NCI-H1105 (cell line): ENCODE data around the gene RPL39L.
"Not testable (repeated sequence)": the region's sequence is repeated elsewhere in the genome, so short reads cannot be mapped to it uniquely, and the experiment has no call there.

Experiments
- DNase-seq: peaks from one replicate; lab custom pipeline; 2025; lab: John Stamatoyannopoulos, UW

Gene RPL39L

DNA sequence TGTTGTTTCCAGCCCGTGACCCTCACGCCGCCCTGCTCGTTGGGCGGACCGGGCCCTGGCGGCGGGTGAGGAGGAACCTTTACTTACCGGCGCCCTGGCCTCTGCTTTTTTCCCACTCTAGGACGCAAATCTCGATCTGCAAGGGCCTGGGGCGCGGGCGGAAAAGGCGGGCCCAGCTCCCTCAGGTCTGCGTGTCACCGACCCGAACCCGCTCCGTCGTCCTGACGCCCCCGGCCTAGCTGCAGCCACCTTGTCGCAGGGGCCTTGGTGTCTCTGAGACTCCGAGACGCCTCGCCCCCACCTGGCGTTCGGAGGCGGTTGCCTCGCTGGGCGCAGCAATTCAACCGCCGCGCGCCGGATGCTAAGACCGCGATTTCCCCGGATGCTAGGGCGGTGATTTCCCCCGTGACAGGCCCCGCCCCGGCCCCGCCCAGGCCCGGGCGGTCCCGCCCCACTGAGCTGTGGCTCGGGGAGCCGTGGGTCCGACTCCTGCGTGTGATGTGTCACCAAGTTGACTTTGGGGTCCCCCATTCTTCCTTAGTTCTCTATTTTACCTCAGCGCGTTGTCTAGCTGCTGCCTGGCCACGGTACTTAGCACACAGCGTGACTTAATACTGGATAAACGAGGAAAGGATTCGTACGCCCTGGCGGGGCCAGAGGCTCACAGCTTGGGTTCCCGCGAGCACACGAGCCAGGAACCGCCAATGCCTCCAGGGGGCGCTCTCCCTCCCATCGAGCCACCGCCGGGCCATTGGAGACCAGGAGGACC lies at the start of gene RPL39L:
Gene RPL39L, minus strand, starts transcription at position 371 of the 769 bp plus-strand sequence. CDS start 18,196 bp downstream, outside the sequence.
- no peak for DNase-seq

DNA sequence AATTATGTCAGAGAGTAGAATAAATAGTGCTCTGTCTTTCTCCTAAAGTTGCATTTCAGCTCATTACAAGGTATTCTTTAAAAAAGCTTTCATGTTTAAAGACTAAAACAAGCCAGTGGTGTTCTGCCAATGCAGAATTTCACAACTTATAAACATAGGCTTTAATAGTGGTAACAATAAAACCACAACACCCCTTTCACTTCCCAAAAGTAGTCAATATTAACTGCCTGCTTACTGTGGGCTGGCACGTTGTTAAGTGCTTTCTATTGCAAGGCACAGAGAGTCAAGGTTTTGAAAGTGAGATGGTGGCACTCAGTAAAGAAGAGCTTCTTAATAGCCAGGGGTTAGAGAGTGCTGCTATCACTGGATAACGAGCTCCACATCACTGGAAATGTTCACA lies 49.6 kb upstream of the RPL39L start:
- DNase-seq = no peak

DNA sequence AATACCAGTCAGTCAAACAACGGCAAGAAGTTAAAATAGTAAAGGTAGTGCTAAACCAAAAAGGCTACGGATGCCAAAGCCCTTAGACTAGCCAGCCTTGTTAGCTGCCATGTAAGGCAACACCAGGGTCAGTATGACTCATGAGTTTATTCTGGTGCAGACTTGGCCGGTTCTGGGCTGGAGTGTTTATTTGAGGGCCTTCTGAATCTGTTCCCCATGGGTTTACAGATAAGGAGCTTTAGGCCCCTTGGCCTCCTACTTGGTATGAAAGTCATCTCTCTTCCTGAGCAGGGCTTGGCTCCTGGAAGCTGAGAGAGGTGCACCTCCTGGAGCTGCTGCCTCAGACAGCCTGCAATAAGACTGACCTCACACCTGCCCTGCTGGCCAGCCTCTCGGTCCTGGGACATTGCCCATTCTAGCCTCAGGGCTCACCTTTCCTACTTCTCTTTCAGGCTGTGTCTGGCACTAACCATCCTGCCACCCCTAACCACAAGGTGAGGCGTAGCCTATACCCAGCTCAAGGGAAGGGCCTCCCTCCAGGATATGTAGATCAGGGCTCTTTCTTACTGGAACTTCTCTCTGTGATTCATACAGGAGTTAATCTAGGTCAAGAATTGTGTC lies 47.6 kb upstream of the RPL39L start:
- no peak for DNase-seq

DNA sequence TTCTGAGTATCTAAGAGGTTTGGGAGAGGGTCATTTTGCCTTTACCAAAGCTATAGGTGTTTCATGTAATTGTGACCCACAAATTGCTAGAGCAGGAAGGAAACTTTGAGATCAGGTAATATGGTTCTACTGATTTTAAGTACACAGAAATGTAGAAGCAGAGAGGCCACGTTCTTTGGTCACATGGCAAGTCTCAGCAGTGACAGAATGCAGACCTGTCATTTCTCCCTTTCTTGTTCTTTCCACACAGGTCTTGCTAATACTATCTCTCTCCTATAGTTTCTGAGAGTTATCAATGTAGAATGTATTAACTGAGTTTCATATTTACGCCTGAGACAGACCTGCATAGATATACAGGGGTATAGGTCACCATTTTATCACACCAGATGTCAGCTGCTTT lies 47.1 kb upstream of the RPL39L start:
- no peak for DNase-seq

DNA sequence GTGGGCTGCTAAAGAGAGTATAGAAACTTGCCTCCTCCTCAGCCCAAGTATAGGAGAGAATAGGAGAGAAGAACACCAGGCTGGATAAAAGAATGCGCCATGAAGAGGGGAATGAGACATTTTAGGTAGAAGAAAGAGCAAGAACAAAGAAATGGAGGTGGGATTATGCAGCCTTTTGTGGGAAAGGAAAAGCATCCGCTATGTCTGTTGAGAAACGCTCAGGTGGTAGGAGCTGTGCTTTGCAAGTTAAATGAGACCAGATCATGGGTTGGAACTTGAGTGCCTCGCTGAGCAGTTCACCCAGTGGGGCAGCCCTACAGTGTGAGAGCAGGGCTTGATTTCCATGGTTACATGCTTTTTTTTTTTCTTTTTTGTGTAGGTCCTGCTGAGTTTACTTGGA lies 46.5 kb upstream of the RPL39L start:
- DNase-seq = no peak

DNA sequence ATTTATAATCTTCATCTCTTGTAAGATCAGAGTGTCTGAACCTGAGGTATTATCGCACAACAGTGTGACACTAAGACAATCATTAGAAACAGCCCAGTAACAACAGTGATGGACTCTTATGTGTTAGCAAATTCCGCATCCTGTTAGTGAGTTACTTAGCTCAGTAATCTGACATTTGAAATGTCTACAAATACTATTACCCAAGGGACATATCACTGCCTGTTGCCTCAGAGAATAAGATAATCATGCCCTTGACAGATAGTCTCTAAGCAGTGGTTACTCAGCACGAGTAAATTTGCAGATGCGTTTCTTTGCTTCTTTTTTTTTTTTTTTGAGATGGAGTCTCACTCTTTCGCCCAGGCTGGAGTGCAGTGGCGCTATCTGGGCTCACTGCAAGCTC lies 44.6 kb upstream of the RPL39L start:
- no peak for DNase-seq

GRCh38 chr3:187183210-187183862 lies 44.0 kb upstream of the RPL39L start:
- peak; percentile 34 for DNase-seq

- DNase-seq = no peak
Measured at GRCh38 chr3:187181454-187182170, 42.3 kb upstream of the RPL39L start.

DNA sequence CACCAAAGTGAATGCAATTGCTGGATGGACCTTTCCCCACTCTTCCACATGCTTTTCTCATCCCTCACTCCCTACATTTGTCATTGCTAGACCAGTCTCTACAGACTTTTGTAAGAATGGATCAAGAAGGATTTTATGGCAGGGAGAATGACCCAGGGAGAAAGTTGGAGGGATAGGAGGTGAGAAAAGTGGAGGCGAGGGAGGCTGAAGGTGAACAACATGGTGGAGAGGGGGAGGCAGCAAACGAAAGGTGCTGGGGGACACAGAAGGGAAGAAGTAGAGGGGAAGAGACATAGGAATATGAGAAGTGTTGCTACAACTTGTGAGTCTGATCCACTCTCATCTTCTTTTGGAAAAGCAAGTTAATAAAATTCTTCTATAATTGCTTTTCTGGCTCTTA lies 33.6 kb upstream of the RPL39L start:
- DNase-seq = no peak

DNA sequence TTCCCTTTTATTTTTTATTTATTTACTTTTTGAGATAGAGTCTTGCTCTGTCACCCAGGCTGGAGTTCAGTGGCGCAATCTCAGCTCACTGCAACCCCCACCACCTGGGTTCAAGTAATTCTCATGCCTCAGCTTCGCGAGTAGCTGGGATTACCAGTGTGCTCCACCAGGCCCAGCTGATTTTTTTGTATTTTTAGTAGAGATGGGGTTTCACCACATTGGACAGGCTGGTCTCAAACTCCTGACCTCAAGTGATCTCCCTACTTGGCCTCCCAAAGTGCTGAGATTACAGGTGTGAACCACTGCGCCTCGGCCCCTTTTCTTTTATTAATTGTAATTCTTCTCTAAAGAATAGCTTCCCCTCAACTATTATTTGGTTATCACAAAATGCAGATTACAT lies 31.6 kb upstream of the RPL39L start:
- not testable (repeated sequence) for DNase-seq

DNA sequence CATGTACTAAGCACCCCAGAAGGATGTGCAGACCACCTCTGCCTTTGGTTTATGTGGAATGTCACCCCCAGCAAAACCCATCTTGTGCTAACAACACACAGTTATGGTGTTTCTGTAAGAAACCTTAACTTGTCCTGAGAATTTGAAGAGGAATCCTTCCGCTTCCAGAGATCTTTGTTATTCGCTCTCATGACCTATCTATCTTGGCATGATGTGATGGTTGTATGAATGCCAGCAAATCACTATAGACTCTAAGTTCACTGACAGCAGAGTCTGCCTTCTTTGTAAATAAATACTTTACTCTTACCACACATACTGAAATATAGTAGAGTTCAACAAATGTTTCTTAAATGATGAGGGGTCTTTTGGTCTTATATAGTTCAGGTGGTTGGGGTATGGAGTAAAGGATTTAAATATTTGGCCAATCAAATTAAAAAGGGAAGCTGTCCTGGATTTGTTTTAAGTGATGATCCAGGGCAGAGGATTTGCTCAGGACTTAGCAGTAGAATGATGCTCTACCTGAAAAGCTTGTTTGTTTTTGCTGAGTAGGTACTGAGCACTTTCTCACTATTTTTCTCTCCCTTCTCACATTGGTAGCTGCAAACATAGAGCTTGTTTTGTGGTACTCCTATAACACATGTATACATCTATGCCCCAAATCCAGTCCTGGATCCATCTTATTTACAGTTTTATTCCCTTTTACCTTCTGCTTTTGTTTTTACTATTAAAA lies 30.1 kb upstream of the RPL39L start:
- no peak for DNase-seq

DNA sequence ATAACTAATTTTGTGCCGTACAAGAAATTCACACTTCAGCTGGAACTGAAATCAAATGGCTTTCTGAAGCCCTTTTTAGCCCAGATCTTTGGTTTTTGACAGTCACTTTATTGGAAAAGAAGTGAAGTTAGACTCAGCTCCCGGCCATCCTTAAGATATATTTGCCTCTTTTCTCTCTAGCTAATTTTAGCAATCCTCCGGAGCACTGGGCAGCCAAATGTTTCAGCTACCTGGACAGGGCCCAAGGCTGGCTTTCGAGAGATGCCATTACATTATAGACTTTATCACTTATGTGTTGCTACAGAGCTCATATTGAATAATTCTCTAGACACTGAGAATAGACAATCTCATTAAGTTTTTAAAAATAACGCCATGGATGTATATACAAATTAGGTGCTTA lies 28.5 kb upstream of the RPL39L start:
- no peak for DNase-seq

GRCh38 chr3:187166750-187167149 lies 27.5 kb upstream of the RPL39L start:
- DNase-seq = no peak

DNA sequence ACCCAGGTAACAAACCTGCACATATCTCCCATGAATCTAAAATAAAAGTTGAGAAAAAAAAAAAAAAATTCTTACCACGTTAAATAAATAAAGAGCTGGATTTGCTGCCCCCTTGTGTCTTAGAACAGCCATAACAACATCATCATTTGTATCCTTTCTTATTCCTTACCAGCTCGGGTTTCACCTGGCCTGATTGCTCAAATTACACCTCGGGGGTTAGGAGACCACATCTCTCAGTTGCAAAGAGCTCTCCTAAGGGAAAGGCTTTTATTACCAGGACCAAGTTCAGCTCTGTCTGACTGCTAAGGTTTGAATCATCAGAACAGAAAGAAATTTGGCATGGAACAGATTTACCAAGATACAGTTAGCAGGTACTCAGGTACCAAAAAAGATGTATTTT lies 25.8 kb upstream of the RPL39L start:
- DNase-seq = peak; percentile 92

GRCh38 chr3:187162265-187162953 lies 23.1 kb upstream of the RPL39L start:
- DNase-seq = no peak

GRCh38 chr3:187161556-187161955 lies 22.3 kb upstream of the RPL39L start:
- no peak for DNase-seq

GRCh38 chr3:187150599-187150998 lies 11.3 kb upstream of the RPL39L start:
- no peak for DNase-seq

- DNase-seq = no peak
Measured at GRCh38 chr3:187150186-187150585, 10.9 kb upstream of the RPL39L start.

DNA sequence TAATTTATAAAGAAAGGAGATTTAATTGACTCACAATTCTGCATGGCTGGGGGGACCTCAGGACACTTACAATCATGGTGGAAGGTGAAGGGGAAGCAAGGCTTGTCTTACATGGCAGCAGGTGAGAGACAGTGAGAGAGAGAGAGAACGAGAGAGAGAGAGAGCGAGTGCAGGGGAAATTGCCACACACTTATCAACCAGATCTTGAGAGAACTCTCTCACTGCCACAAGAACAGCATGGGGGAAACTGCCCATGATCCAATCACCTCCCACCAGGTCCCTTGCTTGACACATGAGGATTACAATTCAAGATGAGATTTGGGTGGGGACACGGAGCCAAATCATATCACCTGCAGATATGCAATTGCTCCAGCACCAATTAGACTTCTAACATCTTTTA lies 7.1 kb upstream of the RPL39L start:
- no peak for DNase-seq

DNA sequence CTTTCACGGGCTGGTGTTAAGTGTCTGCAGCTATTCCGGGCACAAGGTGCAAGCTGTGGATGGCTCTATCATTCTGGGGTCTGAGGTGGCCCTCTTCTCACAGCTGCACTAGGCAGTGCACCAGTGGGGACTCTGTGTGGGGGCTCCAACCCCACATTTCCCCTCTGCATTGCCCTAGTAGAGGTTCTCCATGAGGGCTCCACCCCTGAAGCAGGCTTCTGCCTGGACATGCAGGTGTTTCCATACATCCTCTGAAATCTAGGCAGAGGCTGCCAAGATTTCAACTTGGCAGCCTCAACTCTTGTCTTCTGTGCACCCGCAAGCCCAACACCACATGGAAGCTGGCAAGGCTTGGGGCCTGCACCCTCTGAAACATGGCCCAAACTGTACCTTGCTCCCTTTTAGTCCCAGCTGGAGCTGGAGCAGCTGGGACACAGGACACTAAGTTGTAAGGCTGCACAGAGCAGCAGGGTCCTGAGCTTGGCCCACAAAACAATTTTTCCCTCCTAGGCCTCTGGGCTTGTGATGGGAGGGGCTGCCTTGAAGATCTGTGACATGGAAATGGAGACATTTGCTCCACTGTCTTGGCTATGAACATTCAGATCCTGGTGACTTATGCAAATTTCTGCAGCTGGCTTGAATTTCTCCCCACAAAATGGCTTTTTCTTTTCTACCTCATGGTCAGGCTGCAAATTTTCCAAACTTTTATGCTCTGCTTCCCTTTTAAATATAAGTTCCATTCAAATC lies 6.0 kb upstream of the RPL39L start:
- DNase-seq = no peak

DNA sequence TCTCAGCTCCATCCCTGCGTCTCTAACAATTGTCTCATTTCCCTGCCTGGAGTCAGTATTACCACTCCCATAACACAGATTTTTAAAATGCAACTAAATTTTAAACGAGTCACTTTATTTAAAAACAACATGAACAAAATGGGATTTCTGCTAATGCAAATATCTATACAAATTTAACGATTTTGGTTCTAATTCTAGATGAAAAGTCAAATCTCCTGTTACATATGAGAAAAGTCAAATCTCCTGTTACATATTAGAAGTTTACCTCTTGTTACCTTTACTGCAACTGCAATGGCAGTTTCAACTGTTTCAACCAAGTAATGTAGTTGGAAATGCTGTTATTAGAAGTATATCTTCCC lies 578 bp upstream of the RPL39L start:
- DNase-seq = no peak
